Uterus (tissue), 4 donors: Measurements from ENCODE around the gene NBEAL1. TPM values are rescaled to one million over a fixed set of nuclear protein-coding genes. Genes with fewer than 3 reads are reported as not detected.
"Not testable (repeated sequence)": the region's sequence is repeated elsewhere in the genome, so short reads cannot be mapped to it uniquely, and the experiment has no call there.

Experiments
- DNase-seq, 2 donors: peaks; one replicate each; pipeline ENCODE4 v3.0.0-alpha.2; 2019 to 2020
- H3K27ac ChIP-seq, 2 donors: fragments of 200-600 bp; sonication (generic); 1 replicate in 1 of 2; 2 replicates in 1 of 2; pipeline ENCODE4 v1.5.1; 2016 to 2018
- H3K27me3 ChIP-seq, 2 donors: fragments of 200-600 bp; sonication (generic); one replicate each; pipeline ENCODE4 v1.5.1; 2018 to 2019; ENCODE audit warnings: control low read depth in 1 of 2
- H3K36me3 ChIP-seq, 2 donors: fragments of 200-600 bp; sonication (generic); one replicate each; pipeline ENCODE4 v1.5.1; 2019; ENCODE audit warnings: control low read depth in 1 of 2
- H3K4me1 ChIP-seq, 2 donors: fragments of 200-600 bp; sonication (generic); one replicate each; pipeline ENCODE4 v1.5.1; 2018 to 2019; ENCODE audit warnings: control low read depth in 1 of 2
- H3K4me3 ChIP-seq, 2 donors: fragments of 200-600 bp; sonication (generic); 1 replicate in 1 of 2; 2 replicates in 1 of 2; pipeline ENCODE4 v1.5.1; 2018 to 2019; ENCODE audit warnings: mild to moderate bottlenecking in 1 of 2
- H3K9me3 ChIP-seq, 2 donors: fragments of 200-600 bp; sonication (generic); one replicate each; pipeline ENCODE4 v1.5.1; 2019; ENCODE audit warnings: control low read depth in 1 of 2
- POLR2A ChIP-seq, 2 donors: fragments of 450-650 bp; IDR thresholded peaks; one replicate each; pipeline ENCODE4 v1.6.1; 2016; ENCODE audit warnings: antibody characterized with exemption in 2 of 2, mild to moderate bottlenecking in 1 of 2, moderate library complexity in 1 of 2
- intact Hi-C: fragments of 100-400 bp; cut with DNase I; formaldehyde crosslinking; loops from one replicate; pipeline ENCODE4 v1.15.1; 2023; ENCODE audit warnings: low total_unique reads
- total RNA-seq, 4 donors: library from RNA; depleted of rRNA in 3 of 4; stranded (reverse); fragments of >200 nt in 3 of 4; gene quantifications; one replicate each; pipeline versions ENCODE4 v1.1.0 to v1.2.4, GENCODE V29; 2014 to 2023
- TF ChIP-seq, protein P1 (sequence below), 4 experiments: fragments of 200-600 bp in 2 of 4; fragments of 450-650 bp in 2 of 4; sonication (generic) in 2 of 4; IDR thresholded peaks; one replicate each; pipeline ENCODE4 v1.5.1; 2016 to 2019; ENCODE audit warnings: antibody characterized with exemption in 4 of 4, mild to moderate bottlenecking in 2 of 4, moderate library complexity in 1 of 4
- donor health status: DM: yes; HTN: yes; CAD: no.

Gene NBEAL1
- total RNA-seq, 4 donors from 2014 or later: 23.1 to 106 (median 41.8) TPM

DNA sequence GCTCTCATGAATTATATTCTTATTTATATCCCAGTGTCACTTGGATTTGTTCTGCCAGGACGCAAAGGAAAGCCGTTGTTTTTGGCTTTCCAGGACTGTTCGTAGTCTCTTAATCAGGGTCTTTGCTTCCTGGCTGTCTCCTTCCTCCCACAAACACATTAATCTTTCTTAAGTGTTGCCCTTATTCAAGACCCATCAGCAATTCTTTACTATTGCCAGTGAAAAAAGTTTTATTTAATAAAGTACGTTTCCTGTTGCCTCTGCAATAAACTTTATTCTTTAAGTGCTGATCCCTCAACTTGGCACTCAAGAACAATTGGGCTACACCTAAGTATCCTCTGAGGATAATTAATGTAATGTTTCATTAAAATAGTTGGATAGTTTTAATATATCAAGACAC lies 155.8 kb downstream of the NBEAL1 start:
- intact Hi-C loops: no loop called here
- TF ChIP-seq, protein P1, sequence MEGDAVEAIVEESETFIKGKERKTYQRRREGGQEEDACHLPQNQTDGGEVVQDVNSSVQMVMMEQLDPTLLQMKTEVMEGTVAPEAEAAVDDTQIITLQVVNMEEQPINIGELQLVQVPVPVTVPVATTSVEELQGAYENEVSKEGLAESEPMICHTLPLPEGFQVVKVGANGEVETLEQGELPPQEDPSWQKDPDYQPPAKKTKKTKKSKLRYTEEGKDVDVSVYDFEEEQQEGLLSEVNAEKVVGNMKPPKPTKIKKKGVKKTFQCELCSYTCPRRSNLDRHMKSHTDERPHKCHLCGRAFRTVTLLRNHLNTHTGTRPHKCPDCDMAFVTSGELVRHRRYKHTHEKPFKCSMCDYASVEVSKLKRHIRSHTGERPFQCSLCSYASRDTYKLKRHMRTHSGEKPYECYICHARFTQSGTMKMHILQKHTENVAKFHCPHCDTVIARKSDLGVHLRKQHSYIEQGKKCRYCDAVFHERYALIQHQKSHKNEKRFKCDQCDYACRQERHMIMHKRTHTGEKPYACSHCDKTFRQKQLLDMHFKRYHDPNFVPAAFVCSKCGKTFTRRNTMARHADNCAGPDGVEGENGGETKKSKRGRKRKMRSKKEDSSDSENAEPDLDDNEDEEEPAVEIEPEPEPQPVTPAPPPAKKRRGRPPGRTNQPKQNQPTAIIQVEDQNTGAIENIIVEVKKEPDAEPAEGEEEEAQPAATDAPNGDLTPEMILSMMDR (IDR thresholded peaks at IDR 0.05): no peak
- no peak for TF ChIP-seq POLR2A (IDR thresholded peaks at IDR 0.05)
- H3K27ac ChIP-seq: no peak overlapping the region
- no peaks in the 10 kb centered on the region for H3K36me3 ChIP-seq
- no peaks in the 10 kb centered on the region for H3K4me1 ChIP-seq
- H3K27me3 ChIP-seq: no peaks in the 10 kb centered on the region
- no peak overlapping the region for H3K4me3 ChIP-seq
- no peaks in the 10 kb centered on the region for H3K9me3 ChIP-seq
- DNase-seq: no peak

DNA sequence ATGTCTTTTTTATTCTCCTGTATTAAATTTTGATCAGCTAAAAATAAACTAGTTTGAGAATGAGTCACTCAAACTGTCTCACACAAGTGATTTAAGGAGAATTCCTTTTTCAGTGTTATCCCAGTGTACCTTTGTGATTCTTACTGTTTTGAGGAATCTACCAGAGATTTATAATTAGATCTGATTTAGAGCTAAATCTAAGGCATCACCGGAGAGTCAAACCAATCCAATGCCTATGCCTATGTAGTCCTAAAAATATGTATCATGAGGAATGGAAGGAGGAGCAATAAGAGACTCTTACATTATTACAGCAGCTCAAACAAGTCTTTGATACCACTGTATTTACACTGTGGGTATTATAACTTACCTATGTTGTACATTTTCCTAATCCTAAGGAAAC lies 160.7 kb downstream of the NBEAL1 start:
- Histone ChIP-seq H3K27ac (no peak overlapping the region), H3K4me1 (no peaks in the 10 kb centered on the region), H3K4me3 (no peak overlapping the region), H3K9me3 (no peaks in the 10 kb centered on the region), H3K36me3 (no peaks in the 10 kb centered on the region), H3K27me3 (no peaks in the 10 kb centered on the region)
- intact Hi-C loops: no loop called here
- no peak for TF ChIP-seq POLR2A (IDR thresholded peaks at IDR 0.05)
- TF ChIP-seq, protein P1 (IDR thresholded peaks at IDR 0.05): no peak
- DNase-seq: no peak

DNA sequence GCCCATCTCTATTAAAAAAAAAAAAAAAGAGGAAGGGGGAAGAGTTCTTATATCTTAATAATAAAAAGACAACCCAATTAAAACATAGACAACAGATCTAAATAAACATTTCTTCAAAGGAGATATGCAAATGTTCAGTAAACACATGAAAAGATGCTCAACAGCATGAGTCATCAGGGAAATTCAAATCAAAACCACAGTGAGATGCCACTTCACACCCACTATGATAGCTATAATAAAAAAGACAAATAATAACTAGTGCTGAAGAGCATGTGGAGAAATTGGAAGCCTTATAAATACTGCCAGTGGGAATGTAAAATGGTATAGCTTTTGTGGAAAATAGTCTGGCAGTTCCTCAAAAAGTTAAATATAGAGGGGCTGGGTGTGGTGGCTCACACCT lies 162.7 kb downstream of the NBEAL1 start:
- TF ChIP-seq, protein P1 (IDR thresholded peaks at IDR 0.05): no peak
- TF ChIP-seq POLR2A (IDR thresholded peaks at IDR 0.05): no peak
- H3K27me3 ChIP-seq: no peaks in the 10 kb centered on the region
- no peak overlapping the region for H3K27ac ChIP-seq
- H3K9me3 ChIP-seq: no peaks in the 10 kb centered on the region
- H3K4me1 ChIP-seq: no peaks in the 10 kb centered on the region
- intact Hi-C loops: no loop called here
- no peak overlapping the region for H3K4me3 ChIP-seq
- no peak for DNase-seq
- no peaks in the 10 kb centered on the region for H3K36me3 ChIP-seq

DNA sequence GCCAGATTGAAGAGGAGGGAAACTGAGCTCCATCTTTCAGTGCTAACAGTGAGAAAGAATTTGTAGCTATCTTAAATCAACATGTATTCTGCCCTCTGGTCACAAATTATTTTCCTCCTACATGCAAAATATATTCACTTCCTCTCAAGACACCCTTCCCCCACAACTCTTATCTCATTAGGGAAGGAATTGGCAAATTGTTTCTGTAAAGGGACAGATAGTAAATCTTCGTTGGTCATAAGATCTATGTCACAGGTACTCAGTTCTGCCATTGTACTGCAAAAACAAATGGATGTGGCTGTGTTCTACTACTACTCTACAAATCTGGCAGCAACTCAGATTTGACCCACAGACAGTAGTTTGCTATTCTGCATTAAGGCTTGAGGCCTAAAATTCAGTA lies 171.2 kb downstream of the NBEAL1 start:
- H3K9me3 ChIP-seq: no peaks in the 10 kb centered on the region
- no peak for DNase-seq
- no peak overlapping the region for H3K27ac ChIP-seq
- no peak overlapping the region for H3K4me3 ChIP-seq
- intact Hi-C loops: no loop called here
- H3K27me3 ChIP-seq: no peaks in the 10 kb centered on the region
- H3K4me1 ChIP-seq: no peaks in the 10 kb centered on the region
- no peaks in the 10 kb centered on the region for H3K36me3 ChIP-seq
- TF ChIP-seq, protein P1 (IDR thresholded peaks at IDR 0.05): no peak

DNA sequence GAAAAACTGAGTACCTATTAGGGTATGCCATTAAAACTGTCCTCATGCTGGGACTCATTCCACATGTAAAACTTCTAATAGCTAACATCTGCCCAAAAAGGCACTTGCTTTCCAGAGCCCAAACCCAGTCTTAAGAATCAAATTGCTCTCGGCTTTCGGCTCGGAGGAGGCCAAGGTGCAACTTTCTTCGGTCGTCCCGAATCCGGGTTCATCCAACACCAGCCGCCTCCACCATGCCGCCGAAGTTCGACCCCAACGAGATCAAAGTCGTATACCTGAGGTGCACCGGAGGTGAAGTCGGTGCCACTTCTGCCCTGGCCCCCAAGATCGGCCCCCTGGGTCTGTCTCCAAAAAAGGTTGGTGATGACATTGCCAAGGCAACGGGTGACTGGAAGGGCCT lies 175.9 kb downstream of the NBEAL1 start:
- H3K4me1 ChIP-seq, DNase-seq, H3K27ac ChIP-seq, H3K9me3 ChIP-seq, intact Hi-C loops, H3K36me3 ChIP-seq, H3K27me3 ChIP-seq, H3K4me3 ChIP-seq: not testable (repeated sequence)

DNA sequence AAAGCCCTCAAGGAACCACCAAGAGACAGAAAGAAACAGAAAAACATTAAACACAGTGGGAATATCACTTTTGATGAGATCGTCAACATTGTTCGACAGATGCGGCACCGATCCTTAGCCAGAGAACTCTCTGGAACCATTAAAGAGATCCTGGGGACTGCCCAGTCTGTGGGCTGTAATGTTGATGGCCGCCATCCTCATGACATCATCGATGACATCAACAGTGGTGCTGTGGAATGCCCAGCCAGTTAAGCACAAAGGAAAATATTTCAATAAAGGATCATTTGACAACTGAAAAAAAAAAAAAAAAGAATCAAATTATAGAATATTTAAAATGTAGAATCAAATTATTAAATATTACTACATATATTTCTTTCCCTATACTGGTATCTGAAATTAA lies 176.4 kb downstream of the NBEAL1 start:
- H3K9me3 ChIP-seq, intact Hi-C loops, H3K27me3 ChIP-seq, H3K36me3 ChIP-seq, H3K4me3 ChIP-seq, DNase-seq, H3K4me1 ChIP-seq, H3K27ac ChIP-seq: not testable (repeated sequence)
